Stimulated activated CD8-positive, alpha-beta memory T cell treated with anti-CD3 and anti-CD28 coated beads, Interleukin-4, amount 100 ng/mL, for 48 hours (primary cell): ENCODE data around the gene CROT.

ENCODE experiments used
- DNase-seq: peaks from one replicate; pipeline ENCODE4 v3.0.0-alpha.2; 2020

CROT gene

GRCh38 chr7:87416682-87417587, 71.5 kb downstream of the CROT start:
- peak; percentile 80 for DNase-seq

- DNase-seq = no peak
Observed at GRCh38 chr7:87420173-87420572, 74.7 kb downstream of the CROT start.

DNA sequence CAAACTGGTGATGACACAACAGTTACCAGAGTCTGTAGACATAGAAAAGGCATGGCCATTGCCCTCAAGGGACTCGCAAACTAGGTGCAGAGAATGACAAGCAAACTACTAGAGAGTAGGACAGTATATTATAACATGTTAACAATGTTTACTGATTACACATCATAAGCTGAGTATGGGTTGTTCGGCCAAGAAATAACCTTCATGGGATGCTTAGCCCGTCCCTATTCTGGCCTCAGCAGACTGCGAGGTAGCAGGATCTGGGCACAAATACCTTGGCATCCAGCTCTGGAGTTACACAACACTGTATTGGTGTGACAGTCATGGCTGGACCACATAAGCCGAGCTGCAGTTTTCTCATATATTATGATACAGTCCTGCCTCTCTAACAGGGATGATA, 78.6 kb downstream of the CROT start:
- DNase-seq = no peak

- no peak for DNase-seq
Observed at GRCh38 chr7:87426160-87426559, 80.7 kb downstream of the CROT start.

DNA sequence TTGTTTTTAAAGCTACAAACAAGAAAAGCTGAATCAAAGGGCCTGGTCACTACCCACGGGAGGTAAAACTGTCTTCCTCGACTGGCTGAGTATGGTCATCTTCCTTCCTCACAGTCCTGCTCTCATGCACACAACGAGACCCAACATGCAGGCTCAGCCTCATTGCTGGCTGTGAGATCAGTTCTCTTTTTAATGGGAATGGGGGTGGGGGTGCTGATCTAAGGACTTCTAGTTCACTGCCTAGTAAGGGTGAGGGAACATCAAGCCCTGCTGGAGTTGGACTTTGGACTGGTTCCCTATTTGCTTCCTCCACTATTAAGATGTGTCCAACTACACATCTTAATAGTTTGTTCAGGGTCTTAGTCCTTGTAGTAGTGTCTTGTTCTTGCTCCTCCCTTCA, 81.8 kb downstream of the CROT start:
- DNase-seq = no peak

DNA sequence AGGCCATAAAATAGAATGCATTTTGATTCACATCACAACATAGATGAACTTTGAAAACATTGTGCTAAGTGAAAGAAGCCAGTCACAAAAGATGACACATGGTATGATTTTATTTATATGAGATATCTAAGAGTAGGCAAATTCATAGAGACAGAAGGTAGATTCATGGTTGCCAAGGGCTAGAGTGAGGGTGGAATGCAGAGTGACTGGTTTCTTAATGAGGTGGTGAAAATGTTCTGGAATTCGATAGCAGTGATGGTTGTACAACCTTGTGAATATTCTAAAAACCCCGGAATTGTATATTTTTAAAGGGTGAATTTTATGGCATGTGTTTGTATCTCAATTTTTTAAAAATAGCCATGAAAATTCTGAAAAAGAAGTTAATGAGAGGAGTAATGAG, 87.1 kb downstream of the CROT start:
- no peak for DNase-seq

GRCh38 chr7:87435546-87435945, 90.1 kb downstream of the CROT start:
- no peak for DNase-seq

DNA sequence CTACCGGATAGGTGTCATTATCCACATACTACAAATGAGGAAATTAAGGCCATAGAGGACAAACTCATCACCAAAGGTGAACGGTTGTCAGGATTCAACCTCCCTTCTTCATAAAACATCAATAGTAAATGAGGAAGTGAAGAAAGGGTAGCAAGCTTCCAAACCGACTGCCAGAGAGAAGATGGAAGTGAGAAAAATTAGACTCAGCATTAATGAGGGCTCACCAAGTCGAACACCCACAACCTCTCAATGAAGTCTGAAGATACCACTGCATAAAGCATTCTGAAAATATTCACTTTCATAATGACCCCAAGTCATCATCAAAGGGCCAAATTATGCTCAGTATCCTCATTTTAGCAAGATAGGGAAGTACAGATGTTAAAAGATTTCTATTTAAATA, 100.4 kb downstream of the CROT start:
- no peak for DNase-seq

GRCh38 chr7:87447116-87447635, 101.7 kb downstream of the CROT start:
- no peak for DNase-seq

GRCh38 chr7:87448388-87448787, 102.9 kb downstream of the CROT start:
- DNase-seq = no peak
